OCI-LY7 (cell line): Measurements from ENCODE around the gene RNF183.

Experiments
- CTCF ChIP-seq: fragments of 200-600 bp; sonication (generic); conservative IDR thresholded peaks from 2 replicates; pipeline ENCODE4 v1.5.1; 2014; ENCODE audit warnings: mild to moderate bottlenecking, antibody characterized with exemption, low read length, moderate library complexity, mixed read lengths
- EZH2phosphoT487 ChIP-seq: fragments of 200-600 bp; sonication (generic); IDR thresholded peaks from 2 replicates; pipeline ENCODE4 v1.6.1; 2018; ENCODE audit warnings: low read depth, borderline replicate concordance, mild to moderate bottlenecking, mixed run types, antibody characterized with exemption, low read length, moderate library complexity, mixed read lengths

GRCh38 chr9:113340011-113340699 is 37.0 kb upstream of the RNF183 start, which contains the start of gene WDR31:
- no peak for TF ChIP-seq CTCF
- no peak for TF ChIP-seq EZH2phosphoT487
